Tibial artery (tissue), 4 donors: ENCODE data around the gene CSDE1.

Experiments
- DNase-seq, 2 donors: peaks; one replicate each; pipeline ENCODE4 v3.0.0-alpha.2; 2019
- H3K27ac ChIP-seq, 2 donors: fragments of 200-600 bp; sonication (generic) in 1 of 2; 1 replicate in 1 of 2; 2 replicates in 1 of 2; pipeline ENCODE4 v1.5.1; 2018 to 2019; ENCODE audit warnings: mild to moderate bottlenecking in 1 of 2
- H3K27me3 ChIP-seq, 2 donors: fragments of 200-600 bp; sonication (generic) in 1 of 2; one replicate each; pipeline versions ENCODE4 v1.5.1 to v1.6.0; 2016 to 2019
- H3K36me3 ChIP-seq, 3 donors: fragments of 200-600 bp; sonication (generic) in 2 of 3; one replicate each; pipeline ENCODE4 v1.5.1; 2016 to 2019; ENCODE audit warnings: mild to moderate bottlenecking in 2 of 3
- H3K4me1 ChIP-seq, 4 donors: fragments of 200-600 bp; sonication (generic) in 2 of 4; 1 replicate in 3 of 4; 2 replicates in 1 of 4; pipeline ENCODE4 v1.5.1; 2016 to 2019
- H3K4me3 ChIP-seq, 2 donors: fragments of 200-600 bp; sonication (generic) in 1 of 2; 1 replicate in 1 of 2; 2 replicates in 1 of 2; pipeline ENCODE4 v1.5.1; 2018 to 2019; ENCODE audit warnings: mild to moderate bottlenecking in 2 of 2
- H3K9me3 ChIP-seq, 3 donors: fragments of 200-600 bp; sonication (generic) in 1 of 3; one replicate each; pipeline ENCODE4 v1.5.1; 2016 to 2019
- CTCF ChIP-seq, 2 experiments: fragments of 200-600 bp in 1 of 2; fragments of 450-650 bp in 1 of 2; IDR thresholded peaks; one replicate each; pipeline ENCODE4 v1.5.1; 2017 to 2019; ENCODE audit warnings: antibody characterized with exemption in 2 of 2, mild to moderate bottlenecking in 1 of 2, moderate library complexity in 1 of 2
- intact Hi-C: fragments of 100-400 bp; cut with DNase I; formaldehyde crosslinking; loops from one replicate; pipeline ENCODE4 v1.15.0; 2023; ENCODE audit warnings: low total_unique reads

The CSDE1 gene

GRCh38 chr1:114728553-114728952, 29.2 kb downstream of the CSDE1 start:
- Histone ChIP-seq H3K27ac (no peak overlapping the region), H3K4me1 (peaks cover 0 to 21% (median 5%) of the 10 kb centered on the region in 4 donors), H3K27me3 (no peaks in the 10 kb centered on the region), H3K36me3 (peaks cover 89 to 98% (median 92%) of the 10 kb centered on the region in 3 donors), H3K4me3 (no peak overlapping the region), H3K9me3 (no peaks in the 10 kb centered on the region)
- no peak for DNase-seq
- intact Hi-C loops = no loop called here
- TF ChIP-seq CTCF (IDR thresholded peaks at IDR 0.05) = no peak

DNA sequence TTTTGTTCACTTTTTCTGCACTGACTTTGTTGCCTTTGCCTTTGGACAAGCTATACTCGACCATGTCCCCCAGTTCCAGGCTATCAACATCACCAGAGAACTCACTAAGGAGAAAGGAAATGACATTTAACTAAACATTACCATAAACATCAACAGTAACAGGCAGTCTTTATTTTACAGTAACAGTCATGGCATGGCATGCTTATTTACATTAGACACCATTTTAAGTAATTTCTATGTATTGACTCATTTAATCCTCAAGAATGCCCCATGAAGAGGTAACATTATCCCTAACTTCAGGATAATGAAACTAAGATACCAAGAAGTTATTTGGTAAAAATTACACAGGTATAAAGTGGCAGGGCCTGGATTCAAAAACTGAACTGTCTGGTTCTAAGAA, 32.6 kb downstream of the CSDE1 start:
- Histone ChIP-seq H3K4me1 (peaks cover 0 to 20% (median 5%) of the 10 kb centered on the region in 4 donors), H3K27ac (no peak overlapping the region), H3K4me3 (no peak overlapping the region), H3K9me3 (no peaks in the 10 kb centered on the region), H3K27me3 (no peaks in the 10 kb centered on the region), H3K36me3 (peaks cover 89 to 98% (median 93%) of the 10 kb centered on the region in 3 donors)
- no peak for TF ChIP-seq CTCF (IDR thresholded peaks at IDR 0.05)
- intact Hi-C loops = no loop called here
- DNase-seq = no peak

- Histone ChIP-seq H3K27me3 (no peaks in the 10 kb centered on the region), H3K36me3 (peaks cover 86 to 99% (median 98%) of the 10 kb centered on the region in 3 donors), H3K27ac (no peak overlapping the region), H3K4me1 (peaks cover 0 to 12% (median 0%) of the 10 kb centered on the region in 4 donors), H3K4me3 (no peak overlapping the region), H3K9me3 (no peaks in the 10 kb centered on the region)
- no peak for TF ChIP-seq CTCF (IDR thresholded peaks at IDR 0.05)
- intact Hi-C loops = loop anchor here (5.0 kb wide), 1 partner anchor 978 kb away; no protein-coding TSS in a partner anchor
- DNase-seq = no peak
Measured at GRCh38 chr1:114723915-114724314, 33.9 kb downstream of the CSDE1 start.

DNA sequence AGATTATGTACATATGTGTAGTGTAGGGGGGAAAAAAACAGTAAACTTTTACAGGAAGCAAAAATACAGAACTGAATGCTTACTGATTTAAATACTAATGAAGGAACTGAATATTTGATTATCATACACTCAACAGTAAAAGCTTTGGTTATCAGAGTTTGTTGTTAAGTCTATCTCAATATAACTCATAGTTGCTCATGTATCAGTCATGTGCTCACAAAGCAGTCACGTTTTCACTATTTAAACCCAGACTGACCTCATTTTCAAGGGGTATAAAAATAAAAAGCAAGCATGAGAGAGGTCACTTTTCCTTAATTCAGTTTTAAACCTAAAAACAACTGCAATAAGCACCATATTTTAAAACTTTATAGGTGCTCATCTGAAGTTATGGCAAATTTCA, 34.3 kb downstream of the CSDE1 start:
- peaks cover 0 to 12% (median 0%) of the 10 kb centered on the region in 4 donors for H3K4me1 ChIP-seq
- no peak for DNase-seq
- no peak for TF ChIP-seq CTCF (IDR thresholded peaks at IDR 0.05)
- H3K4me3 ChIP-seq = no peak overlapping the region
- H3K27me3 ChIP-seq = no peaks in the 10 kb centered on the region
- no peak overlapping the region for H3K27ac ChIP-seq
- H3K9me3 ChIP-seq = no peaks in the 10 kb centered on the region
- intact Hi-C loops = loop anchor here (5.0 kb wide), 1 partner anchor 979 kb away; no protein-coding TSS in a partner anchor
- H3K36me3 ChIP-seq = peaks cover 86 to 99% (median 99%) of the 10 kb centered on the region in 3 donors

GRCh38 chr1:114720492-114720891, 37.3 kb downstream of the CSDE1 start:
- Histone ChIP-seq H3K27ac (no peak overlapping the region), H3K36me3 (peaks cover 71 to 81% (median 80%) of the 10 kb centered on the region in 3 donors), H3K27me3 (no peaks in the 10 kb centered on the region), H3K4me1 (peaks cover 0 to 23% (median 1%) of the 10 kb centered on the region in 4 donors), H3K9me3 (no peaks in the 10 kb centered on the region), H3K4me3 (no peak overlapping the region)
- intact Hi-C loops = loop anchor here (5.0 kb wide), 1 partner anchor 982 kb away; no protein-coding TSS in a partner anchor
- TF ChIP-seq CTCF (IDR thresholded peaks at IDR 0.05) = no peak
- no peak for DNase-seq

DNA sequence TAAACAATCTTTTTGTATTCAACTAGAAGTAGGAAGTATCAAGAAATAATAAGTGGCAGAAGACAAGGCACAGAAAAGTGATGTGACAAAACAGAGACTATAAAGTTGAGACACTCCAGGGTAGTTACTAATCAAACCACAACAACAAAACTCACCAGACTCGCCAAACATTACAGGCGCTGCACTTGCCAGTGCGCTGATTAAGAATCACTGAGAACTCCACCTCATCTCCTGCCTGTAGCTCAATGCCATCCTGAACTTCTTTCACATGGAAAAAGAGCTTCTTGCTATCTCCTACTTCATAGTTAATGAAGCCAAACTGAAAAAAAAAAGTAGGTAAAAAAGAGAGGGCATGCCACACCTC, 38.4 kb downstream of the CSDE1 start:
- intact Hi-C loops = no loop called here
- H3K36me3 ChIP-seq = peaks cover 68 to 70% (median 70%) of the 10 kb centered on the region in 3 donors

More for the DNA sequence above, 38.4 kb downstream of the CSDE1 start:
- TF ChIP-seq CTCF (IDR thresholded peaks at IDR 0.05) = no peak
- DNase-seq = no peak
- no peak overlapping the region for H3K27ac ChIP-seq
- peaks cover 0 to 31% (median 6%) of the 10 kb centered on the region in 4 donors for H3K4me1 ChIP-seq
- no peak overlapping the region for H3K4me3 ChIP-seq
- no peaks in the 10 kb centered on the region for H3K27me3 ChIP-seq
- no peaks in the 10 kb centered on the region for H3K9me3 ChIP-seq
